Skeletal muscle tissue (tissue), 4 donors: ENCODE data around the gene DUSP23. TPM values are rescaled to one million over a fixed set of nuclear protein-coding genes. Genes with fewer than 3 reads are reported as not detected.

Experiments used
- H3K27ac ChIP-seq: one replicate; pipeline ENCODE4 v1.7.0; 2013; ENCODE audit warnings: mild to moderate bottlenecking, low read depth, low read length, inconsistent platforms
- H3K27me3 ChIP-seq, 3 donors: one replicate each; pipeline ENCODE4 v1.7.0; 2013; ENCODE audit warnings: low read length in 3 of 3; ENCODE audit not compliant: control insufficient read depth in 3 of 3, insufficient read depth in 3 of 3
- H3K36me3 ChIP-seq, 3 donors: one replicate each; pipeline ENCODE4 v1.7.0; 2013; ENCODE audit warnings: low read length in 3 of 3; ENCODE audit not compliant: control insufficient read depth in 3 of 3, insufficient read depth in 3 of 3
- H3K4me1 ChIP-seq, 3 donors: one replicate each; pipeline ENCODE4 v1.7.0; 2013; ENCODE audit warnings: low read length in 3 of 3, mild to moderate bottlenecking in 3 of 3; ENCODE audit not compliant: control insufficient read depth in 3 of 3, insufficient read depth in 3 of 3
- H3K4me3 ChIP-seq, 3 donors: one replicate each; pipeline ENCODE4 v1.7.0; 2013; ENCODE audit warnings: low read length in 3 of 3
- H3K9ac ChIP-seq, 3 donors: one replicate each; pipeline ENCODE4 v1.7.0; 2013; ENCODE audit warnings: low read length in 3 of 3, mild to moderate bottlenecking in 3 of 3, moderate library complexity in 2 of 3, low read depth in 1 of 3
- H3K9me3 ChIP-seq, 3 donors: one replicate each; pipeline ENCODE4 v1.7.0; 2013; ENCODE audit warnings: low read length in 3 of 3; ENCODE audit not compliant: control insufficient read depth in 3 of 3
- total RNA-seq: library from RNA; depleted of rRNA; stranded (reverse); fragments of >200 nt; gene quantifications from one replicate; pipeline ENCODE4 v1.2.3, GENCODE V29; 2014
- donor health status: Osteomylitis.

The DUSP23 gene
- total RNA-seq = 7.3 TPM

DNA sequence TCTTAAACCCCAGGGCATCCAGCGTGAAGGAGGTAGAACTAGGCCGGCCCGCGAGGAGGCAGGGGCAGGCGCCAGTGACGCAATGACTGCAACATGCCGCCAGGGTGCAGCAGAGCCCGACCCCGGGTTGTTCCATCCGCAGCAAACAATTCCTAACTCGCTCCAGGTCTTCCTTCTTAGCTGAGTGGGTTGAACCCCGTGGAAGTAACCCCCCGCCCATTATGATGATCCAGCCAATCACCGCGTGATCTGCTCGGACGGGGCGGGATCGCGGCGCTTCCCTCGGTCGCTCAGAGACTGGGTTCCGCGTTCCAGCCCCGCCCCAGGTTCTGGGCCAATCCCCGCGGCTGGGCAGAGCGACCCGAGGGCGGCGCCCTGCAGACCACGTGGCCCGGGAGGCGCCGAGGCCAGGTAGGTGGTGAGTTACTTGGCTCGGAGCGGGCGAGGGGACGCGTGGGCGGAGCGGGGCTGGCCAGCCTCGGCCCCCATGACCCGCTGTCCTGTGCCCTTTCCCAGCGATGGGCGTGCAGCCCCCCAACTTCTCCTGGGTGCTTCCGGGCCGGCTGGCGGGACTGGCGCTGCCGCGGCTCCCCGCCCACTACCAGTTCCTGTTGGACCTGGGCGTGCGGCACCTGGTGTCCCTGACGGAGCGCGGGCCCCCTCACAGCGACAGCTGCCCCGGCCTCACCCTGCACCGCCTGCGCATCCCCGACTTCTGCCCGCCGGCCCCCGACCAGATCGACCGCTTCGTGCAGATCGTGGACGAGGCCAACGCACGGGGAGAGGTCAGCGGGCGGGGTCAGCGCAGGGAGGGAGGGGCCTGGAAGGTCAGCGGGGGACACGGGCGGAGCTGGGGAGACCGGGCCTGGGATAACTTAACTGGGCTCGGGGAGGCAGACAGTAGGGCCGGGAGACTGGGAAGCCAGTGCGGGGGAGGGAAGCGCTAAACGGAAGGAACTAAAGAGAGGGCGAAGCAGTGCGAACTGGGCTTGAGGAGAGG lies at the start of gene DUSP23:
TSS of gene DUSP23 (plus strand) at position 380 of the 1,000 bp plus-strand sequence. CDS start at position 519, 139 bp downstream.
- Histone ChIP-seq H3K27ac (peak within 1 kb of the TSS; percentile 73), H3K4me3 (peak within 1 kb of the TSS; percentile 71 to 90 (median 86)), H3K9ac (peak within 1 kb of the TSS; percentile 60 to 82 (median 70))

DNA sequence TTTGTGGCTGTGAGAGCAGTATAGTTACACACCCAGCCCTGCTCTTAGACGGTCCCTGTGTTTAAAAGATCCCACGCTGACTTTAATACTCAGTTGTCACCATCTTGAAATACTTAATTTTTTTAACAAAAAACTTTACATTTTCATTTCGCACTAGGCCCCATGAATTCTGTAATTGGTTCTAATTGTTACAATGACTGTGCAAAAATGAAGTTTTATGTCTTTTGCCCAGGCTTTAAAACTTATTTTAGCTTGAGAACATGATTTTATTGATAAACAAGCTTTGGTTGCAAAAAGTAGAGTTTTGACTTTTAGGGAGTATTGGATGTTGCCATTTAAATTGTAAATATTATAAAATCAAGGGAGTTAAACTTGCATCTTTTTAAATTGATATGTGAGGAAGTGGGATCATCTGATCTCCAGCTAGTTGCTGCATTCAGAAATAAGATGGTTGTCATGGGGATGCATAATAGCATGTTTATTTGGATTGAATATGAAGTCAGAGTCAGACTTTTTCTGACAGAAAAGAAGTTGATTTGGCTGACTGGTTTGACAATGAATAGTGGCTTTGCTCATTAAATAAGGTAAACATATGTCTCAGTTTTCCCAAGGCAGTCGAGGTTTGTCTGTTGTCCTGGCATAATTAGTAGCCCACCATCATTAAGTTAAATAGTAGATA lies 43.4 kb upstream of the DUSP23 start:
- Histone ChIP-seq H3K9ac (no peak overlapping the region), H3K36me3 (no peaks in the 10 kb centered on the region), H3K4me3 (no peak overlapping the region), H3K9me3 (no peaks in the 10 kb centered on the region), H3K4me1 (no peaks in the 10 kb centered on the region), H3K27ac (no peak overlapping the region), H3K27me3 (no peaks in the 10 kb centered on the region)

More for the DNA sequence above, at the start of gene DUSP23:
- Histone ChIP-seq H3K27me3 (no peaks in the 10 kb centered on the region), H3K4me1 (peaks cover 9 to 16% (median 15%) of the 10 kb centered on the region in 3 donors), H3K9me3 (no peaks in the 10 kb centered on the region), H3K36me3 (no peaks in the 10 kb centered on the region)

DNA sequence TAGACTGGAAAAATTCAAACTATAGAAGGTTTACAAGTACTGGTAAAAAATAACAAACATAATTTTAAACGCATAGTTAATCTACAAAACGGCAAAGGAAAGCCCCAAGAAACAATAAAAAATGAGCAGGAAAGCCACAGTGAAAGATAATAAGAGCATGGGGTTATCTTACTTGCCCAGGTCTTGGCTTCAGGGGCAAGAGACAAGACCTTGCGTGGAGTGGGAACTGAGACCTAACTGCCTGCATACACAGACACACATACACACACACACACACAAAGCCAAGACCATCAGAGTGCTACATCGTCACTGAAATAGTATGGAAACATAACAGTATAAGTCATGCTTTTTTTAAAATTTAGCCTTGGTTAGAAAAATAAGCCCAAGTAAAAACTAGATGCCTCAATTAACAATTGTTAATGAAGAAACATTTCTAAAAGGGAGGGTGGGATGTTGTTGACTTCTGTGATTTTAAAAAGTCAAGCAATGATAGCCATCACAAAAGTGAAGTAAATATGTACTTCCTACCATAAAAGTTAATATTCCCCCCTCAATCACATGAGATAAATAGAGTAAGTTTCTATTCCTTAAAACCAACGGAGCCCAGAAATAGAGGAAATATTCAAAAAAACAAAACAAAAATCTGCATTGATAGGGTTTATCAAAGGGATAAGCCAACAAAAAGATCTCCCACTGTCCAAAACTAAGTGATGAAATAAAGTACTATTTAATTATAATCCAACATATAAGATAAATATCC lies 36.9 kb upstream of the DUSP23 start:
- no peaks in the 10 kb centered on the region for H3K9me3 ChIP-seq
- H3K9ac ChIP-seq = no peak overlapping the region
- H3K4me3 ChIP-seq = no peak overlapping the region
- no peaks in the 10 kb centered on the region for H3K36me3 ChIP-seq
- H3K27me3 ChIP-seq = no peaks in the 10 kb centered on the region
- H3K4me1 ChIP-seq = no peaks in the 10 kb centered on the region
- no peak overlapping the region for H3K27ac ChIP-seq

DNA sequence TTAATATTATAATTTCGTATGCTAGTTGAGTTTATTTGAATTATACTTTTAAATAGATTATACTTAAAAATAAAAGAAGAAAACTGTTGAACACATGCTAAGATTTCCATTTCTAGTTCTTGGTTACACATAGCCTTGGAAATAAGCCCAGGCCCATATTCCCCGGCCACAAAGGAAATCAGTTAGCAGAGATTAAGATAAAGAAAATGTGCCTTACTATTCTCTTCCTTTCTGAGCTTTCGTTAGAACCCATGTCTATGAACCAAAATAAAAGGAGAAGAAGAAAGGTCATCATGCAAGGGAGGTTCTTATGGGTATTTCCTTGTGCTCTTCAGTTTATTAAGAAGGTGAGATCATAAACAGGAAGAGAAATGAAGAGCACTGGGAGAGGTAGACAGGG lies 34.1 kb upstream of the DUSP23 start:
- no peaks in the 10 kb centered on the region for H3K27me3 ChIP-seq
- H3K9ac ChIP-seq = no peak overlapping the region
- no peak overlapping the region for H3K27ac ChIP-seq
- H3K36me3 ChIP-seq = no peaks in the 10 kb centered on the region
- no peaks in the 10 kb centered on the region for H3K9me3 ChIP-seq
- peaks cover 0 to under 1% (median 0%) of the 10 kb centered on the region in 3 donors for H3K4me1 ChIP-seq
- H3K4me3 ChIP-seq = no peak overlapping the region

DNA sequence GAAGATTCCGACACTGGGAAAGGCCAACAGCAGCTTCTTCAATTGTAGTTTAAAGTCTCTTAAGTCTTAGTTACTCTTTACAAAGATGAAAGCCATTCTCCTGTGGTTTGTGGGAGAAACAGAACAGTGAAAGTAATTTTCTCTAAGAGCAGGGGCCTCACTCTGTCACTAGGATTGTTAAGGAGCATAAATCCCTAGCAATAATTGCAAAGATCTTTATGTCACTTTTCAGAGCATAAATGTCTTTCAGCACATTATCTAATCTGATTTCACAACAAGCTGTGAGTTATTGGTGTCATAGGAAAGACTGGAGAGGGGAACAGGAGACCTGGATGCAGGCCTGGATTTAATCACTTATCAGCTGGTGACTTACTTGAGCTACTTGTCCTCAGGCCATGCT lies 32.4 kb upstream of the DUSP23 start:
- H3K27me3 ChIP-seq = no peaks in the 10 kb centered on the region
- no peaks in the 10 kb centered on the region for H3K36me3 ChIP-seq
- no peak overlapping the region for H3K9ac ChIP-seq
- peaks cover 0 to 6% (median 5%) of the 10 kb centered on the region in 3 donors for H3K4me1 ChIP-seq
- H3K27ac ChIP-seq = no peak overlapping the region
- no peak overlapping the region for H3K4me3 ChIP-seq
- H3K9me3 ChIP-seq = no peaks in the 10 kb centered on the region

DNA sequence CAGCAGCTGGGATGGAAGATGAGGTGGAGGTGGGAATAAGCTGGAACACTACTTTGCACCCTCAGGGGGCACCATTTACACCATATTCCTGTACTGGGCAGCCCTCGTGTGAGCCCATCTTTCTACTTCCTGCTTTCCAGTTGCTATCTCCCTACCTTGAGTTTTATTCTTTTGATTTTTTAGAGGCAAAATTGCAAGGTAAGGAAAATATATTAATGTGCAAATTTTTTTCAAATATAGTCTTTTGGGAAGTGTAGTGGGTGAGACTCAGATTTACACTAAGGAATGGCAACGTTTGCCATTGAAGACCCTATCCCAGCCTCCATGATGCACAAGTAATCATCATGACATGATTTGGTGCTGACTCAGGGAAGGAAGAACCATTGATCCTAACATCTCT lies 31.1 kb upstream of the DUSP23 start:
- H3K4me1 ChIP-seq = peaks cover 0 to 6% (median 5%) of the 10 kb centered on the region in 3 donors
- no peaks in the 10 kb centered on the region for H3K9me3 ChIP-seq
- no peak overlapping the region for H3K4me3 ChIP-seq
- peaks cover 0 to 3% (median 0%) of the 10 kb centered on the region in 3 donors for H3K27me3 ChIP-seq
- no peaks in the 10 kb centered on the region for H3K36me3 ChIP-seq
- no peak overlapping the region for H3K9ac ChIP-seq
- no peak overlapping the region for H3K27ac ChIP-seq

DNA sequence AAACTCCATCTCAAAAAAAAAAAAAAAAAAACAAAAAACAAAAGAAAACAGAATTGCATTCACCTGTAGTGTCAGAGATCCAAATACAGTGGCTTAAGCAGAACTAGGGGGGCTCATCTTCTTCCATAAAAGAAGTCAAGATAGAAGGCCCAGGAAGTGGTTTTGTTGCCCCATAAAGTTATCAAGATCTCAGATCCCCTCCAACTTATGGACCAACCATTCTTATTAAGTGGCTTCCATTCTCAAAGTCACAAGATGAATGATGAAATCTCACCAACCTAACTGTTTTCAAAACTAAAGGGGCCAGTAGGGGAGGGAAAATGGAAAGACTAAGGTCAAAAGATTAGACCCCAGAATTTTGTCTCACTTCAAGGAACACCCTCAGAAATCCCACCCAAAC lies 30.1 kb upstream of the DUSP23 start:
- Histone ChIP-seq H3K36me3 (no peaks in the 10 kb centered on the region), H3K27ac (no peak overlapping the region), H3K4me3 (no peak overlapping the region), H3K27me3 (peaks cover 0 to 3% (median 0%) of the 10 kb centered on the region in 3 donors), H3K9ac (no peak overlapping the region), H3K4me1 (peaks cover 0 to 6% (median 5%) of the 10 kb centered on the region in 3 donors), H3K9me3 (no peaks in the 10 kb centered on the region)

DNA sequence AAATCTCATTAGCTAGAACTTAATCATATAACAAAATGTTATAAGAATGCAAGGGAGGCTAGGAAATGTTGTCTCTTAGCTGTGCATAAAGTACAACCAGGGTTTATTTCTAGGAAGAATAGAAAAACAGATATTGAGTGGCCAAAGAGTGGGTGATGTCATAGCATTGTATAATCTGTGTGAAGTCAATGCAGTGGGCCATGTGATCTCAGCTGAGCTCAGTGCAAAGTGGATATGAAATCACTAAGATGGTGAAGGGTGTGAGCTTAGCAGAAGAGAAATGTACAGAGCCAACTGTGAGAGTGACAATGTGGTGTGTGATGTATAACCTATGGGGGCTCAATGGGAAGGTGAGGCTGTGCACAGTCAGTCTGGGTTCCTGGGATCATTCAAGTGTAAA lies 29.7 kb upstream of the DUSP23 start:
- H3K36me3 ChIP-seq = no peaks in the 10 kb centered on the region
- peaks cover 0 to 6% (median 5%) of the 10 kb centered on the region in 3 donors for H3K4me1 ChIP-seq
- H3K9me3 ChIP-seq = no peaks in the 10 kb centered on the region
- H3K4me3 ChIP-seq = no peak overlapping the region
- peak overlapping the region; percentile 70 for H3K27ac ChIP-seq
- H3K27me3 ChIP-seq = peaks cover 0 to 3% (median 0%) of the 10 kb centered on the region in 3 donors
- no peak overlapping the region for H3K9ac ChIP-seq

DNA sequence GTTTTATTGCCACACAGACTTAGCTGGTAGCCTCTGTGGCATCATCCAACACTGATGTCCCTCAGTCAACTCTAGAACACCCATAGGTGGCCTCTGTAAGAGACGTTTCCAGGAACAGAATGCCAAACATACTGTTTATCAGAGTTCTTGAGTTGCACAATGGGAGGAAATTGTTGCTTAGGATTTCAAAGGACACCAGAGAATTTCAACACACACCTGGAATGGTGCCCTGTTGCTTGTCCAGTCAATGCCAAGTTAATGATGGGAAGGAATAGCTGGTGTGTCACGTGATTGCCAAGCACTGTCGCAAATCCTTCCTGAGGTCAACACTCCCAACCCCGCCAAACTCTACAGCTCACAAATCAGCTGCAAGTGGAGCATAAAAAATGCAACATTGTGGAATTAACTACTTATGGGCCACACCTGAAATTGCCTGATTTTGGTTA lies 28.6 kb upstream of the DUSP23 start:
- H3K36me3 ChIP-seq = no peaks in the 10 kb centered on the region
- peak overlapping the region; percentile 70 for H3K27ac ChIP-seq
- H3K9me3 ChIP-seq = no peaks in the 10 kb centered on the region
- peaks cover 0 to 6% (median 5%) of the 10 kb centered on the region in 3 donors for H3K4me1 ChIP-seq
- no peak overlapping the region for H3K9ac ChIP-seq
- H3K4me3 ChIP-seq = no peak overlapping the region
- H3K27me3 ChIP-seq = peaks cover 0 to 3% (median 0%) of the 10 kb centered on the region in 3 donors
